GM19463 (cell line): ENCODE measurements around the gene DCDC2C.

Source experiments
- ATAC-seq: cut with Tn5 transposase; IDR thresholded peaks from one replicate; pipeline ENCODE4 v1.9.1; 2021; ENCODE audit warnings: mild to moderate bottlenecking, moderate library complexity; ENCODE audit not compliant: unreplicated experiment

The DCDC2C gene

DNA sequence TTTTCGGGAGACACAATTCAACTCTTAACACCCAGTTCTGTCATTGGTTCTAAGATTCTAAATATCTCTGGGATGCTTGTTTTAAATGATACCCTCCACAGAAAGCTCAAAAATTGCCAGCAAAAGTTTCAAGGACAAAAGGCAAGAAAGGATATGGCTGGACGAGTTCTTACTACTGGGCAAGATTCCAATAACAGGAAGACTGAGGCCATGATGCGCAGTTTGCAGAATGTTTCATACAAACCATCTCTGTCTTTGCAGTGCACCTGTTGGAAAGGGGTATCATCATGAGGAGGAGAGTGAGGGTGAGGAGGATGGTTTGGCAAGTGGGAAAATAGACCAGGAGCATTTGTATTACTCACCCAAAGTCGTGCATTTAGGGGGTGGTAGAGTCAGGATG, 172.8 kb downstream of the DCDC2C start:
- ATAC-seq: no peak

DNA sequence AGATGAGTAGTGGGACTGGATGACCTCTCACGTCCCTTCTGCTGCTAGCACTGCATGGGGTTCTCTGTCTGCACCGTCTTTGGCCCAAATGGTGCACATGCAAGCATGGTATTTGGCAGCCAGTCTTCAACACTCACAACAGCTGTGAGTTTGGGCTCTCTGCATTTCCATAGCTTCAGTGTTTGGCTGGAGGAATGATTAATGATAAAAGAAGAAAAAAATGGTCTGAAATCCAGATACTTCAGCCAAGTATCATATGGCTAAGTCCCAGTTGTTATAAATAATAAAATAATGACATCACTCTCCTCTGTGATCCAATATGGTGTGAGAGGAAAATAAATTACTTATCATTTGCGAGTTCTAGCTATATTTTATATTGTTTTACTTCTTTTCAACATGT, 173.3 kb downstream of the DCDC2C start:
- no peak for ATAC-seq

DNA sequence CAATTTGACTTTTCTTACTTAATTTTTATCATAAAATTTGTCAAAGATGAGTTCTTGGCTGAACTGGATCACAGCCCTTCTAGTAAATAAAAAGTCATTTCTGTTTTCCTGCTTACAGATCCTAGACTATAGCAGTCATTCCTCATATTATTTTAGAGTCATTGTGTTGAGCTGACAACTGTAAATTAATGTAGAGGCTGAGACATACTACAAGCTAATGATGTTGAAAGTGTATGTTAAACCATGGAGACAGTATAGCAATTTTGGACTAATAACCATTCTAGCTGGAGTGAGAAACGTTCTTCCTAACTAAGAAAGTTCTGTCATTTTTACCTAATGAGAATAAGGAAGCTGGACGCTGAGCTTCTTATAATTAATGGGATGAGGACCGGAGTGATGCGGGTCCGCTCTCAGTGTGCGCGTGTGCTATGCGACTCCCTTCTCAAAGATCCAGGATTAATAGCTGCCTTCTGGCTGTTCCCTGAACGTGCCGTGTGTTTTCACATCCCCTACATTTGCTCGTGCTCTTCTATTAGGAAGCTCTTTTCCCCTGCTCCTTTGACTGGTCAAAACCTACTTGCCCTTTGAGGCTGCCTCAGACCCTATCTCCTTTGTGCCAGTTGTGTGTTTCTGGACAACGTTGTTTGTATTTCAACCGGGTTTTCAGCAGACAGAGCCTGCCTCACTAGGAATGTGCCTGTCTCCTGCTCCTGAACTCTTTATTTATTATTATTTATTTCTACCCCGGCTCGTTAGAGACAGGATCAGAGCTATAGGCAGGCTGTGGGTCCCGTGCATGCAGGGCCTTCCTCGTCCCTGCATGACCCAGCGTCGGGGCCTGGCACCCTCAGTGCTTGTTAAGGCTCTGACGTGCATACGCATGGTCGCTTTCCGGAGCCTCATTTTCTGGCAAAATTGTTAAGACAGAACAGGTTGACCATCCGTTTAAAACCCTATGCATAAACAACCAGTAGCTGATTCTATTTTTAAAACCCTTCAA, 182.6 kb downstream of the DCDC2C start:
- no peak for ATAC-seq

DNA sequence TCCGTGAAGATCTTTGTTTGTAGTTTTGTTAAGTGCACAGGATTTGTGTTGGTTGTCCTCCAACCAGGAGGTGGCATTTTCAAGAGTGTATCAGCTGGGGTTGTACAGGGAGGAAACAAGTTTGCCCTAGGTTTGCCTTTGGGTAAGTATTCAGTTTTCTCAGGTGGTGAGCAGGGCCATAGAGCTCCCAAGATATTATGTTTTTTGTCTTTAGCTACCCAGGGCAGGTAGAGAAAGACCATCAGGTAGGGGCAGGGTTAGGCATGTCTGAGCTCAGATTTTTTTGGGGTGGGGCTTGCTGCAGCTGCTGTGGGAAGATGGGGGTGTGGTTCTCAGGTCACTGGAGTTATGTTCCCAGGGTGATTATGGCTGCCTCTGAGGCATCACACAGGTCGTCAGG, 191.6 kb downstream of the DCDC2C start:
- no peak for ATAC-seq
